GM12865 (cell line): ENCODE results near the gene DPY19L3.

Experiments
- DNase-seq: peaks from one replicate; pipeline ENCODE4 v3.0.0; 2010; ENCODE audit warnings: low read depth
- H3K4me3 ChIP-seq: 2 replicates; pipeline ENCODE4 v1.5.1; 2011; ENCODE audit warnings: mild to moderate bottlenecking, low read depth, low read length, control low read depth
- TF ChIP-seq, protein P1 (sequence below): IDR thresholded peaks from 2 replicates; pipeline ENCODE4 v1.5.1; 2011; ENCODE audit warnings: low read length, control low read depth, low read depth, inconsistent platforms; ENCODE audit not compliant: insufficient read depth; ENCODE audit errors: missing control alignments

The DPY19L3 gene

DNA sequence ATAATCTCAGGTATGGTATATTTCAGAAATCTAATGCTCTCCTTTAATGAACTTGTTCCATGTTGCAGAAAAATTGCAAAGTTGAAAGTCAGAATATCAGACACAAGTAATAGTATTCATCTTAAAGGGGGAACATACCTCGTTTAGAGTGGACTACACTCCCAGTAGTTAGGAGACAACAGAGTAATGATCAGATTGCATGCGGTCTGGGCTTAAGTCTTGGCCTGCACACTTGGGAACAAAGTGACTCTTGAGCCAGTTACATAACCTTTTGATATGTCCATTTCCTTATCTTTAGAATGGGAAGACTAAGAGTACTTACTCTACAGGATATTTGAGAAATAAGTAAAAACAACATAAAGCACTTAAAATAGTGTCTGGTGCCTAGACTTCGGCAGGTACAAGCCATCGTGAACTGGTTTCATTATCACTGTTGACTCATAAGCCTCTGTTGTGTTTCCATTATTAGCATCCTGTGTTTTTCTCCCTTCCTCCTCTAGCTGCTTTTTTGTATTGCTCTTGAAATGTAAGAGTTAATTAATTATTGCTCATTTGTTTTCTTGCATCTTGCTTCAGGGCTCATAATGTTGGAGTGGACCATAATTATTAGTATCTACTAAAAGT lies 53.0 kb downstream of the DPY19L3 start:
- TF ChIP-seq, protein P1, sequence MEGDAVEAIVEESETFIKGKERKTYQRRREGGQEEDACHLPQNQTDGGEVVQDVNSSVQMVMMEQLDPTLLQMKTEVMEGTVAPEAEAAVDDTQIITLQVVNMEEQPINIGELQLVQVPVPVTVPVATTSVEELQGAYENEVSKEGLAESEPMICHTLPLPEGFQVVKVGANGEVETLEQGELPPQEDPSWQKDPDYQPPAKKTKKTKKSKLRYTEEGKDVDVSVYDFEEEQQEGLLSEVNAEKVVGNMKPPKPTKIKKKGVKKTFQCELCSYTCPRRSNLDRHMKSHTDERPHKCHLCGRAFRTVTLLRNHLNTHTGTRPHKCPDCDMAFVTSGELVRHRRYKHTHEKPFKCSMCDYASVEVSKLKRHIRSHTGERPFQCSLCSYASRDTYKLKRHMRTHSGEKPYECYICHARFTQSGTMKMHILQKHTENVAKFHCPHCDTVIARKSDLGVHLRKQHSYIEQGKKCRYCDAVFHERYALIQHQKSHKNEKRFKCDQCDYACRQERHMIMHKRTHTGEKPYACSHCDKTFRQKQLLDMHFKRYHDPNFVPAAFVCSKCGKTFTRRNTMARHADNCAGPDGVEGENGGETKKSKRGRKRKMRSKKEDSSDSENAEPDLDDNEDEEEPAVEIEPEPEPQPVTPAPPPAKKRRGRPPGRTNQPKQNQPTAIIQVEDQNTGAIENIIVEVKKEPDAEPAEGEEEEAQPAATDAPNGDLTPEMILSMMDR, result no peak
- peak; percentile 70 for DNase-seq
- H3K4me3 ChIP-seq, result peak overlapping the region; percentile 52

- no peak for DNase-seq
- peak overlapping the region; percentile 52; the same call in 1 of the 2 replicates for H3K4me3 ChIP-seq
- TF ChIP-seq, protein P1, result no peak
Observed at GRCh38 chr19:32459204-32459865, 53.8 kb downstream of the DPY19L3 start.

DNA sequence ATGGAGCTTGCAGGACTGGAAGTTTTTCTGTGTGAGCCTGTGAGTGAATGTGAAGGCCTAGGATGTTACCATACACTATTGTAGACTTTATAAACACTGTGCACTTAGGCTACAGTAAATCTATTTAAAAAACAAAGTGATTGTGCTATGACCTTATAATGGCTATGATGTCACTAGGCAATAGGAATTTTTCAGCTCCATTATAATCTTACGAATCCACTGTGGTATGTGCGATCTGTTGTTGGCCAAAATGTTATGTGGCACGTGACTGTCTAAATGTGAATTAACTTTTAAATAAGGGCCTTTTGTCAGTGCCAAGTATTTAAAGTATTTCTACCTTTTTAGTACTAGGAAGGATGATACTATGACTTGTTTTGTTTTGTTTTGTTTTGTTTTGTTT lies 54.9 kb downstream of the DPY19L3 start:
- DNase-seq, result no peak
- no peak overlapping the region for H3K4me3 ChIP-seq
- TF ChIP-seq, protein P1, result no peak

GRCh38 chr19:32464279-32464678 lies 58.7 kb downstream of the DPY19L3 start:
- DNase-seq, result peak; percentile 11
- TF ChIP-seq, protein P1, result no peak
- no peak overlapping the region for H3K4me3 ChIP-seq

DNA sequence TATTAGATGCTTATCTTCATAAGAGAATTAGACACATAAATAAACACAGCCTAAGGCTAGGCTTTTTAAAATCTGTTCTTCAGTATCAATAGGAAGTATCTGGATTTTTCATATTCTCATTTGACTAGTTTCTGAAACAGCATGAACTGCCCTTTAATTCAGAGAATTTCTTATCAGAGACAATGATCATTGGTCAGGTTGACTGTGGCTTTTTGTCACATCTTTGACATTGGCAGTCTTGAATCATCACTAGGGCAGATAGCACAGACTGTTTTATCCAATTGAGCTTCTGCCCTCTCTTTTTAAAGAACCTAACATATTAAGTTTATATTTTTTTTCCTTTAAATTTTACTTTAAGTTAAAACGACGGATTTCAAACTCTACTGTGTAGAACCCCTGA lies 59.6 kb downstream of the DPY19L3 start:
- DNase-seq, result no peak
- TF ChIP-seq, protein P1, result no peak
- H3K4me3 ChIP-seq, result no peak overlapping the region

GRCh38 chr19:32469795-32470194 lies 64.2 kb downstream of the DPY19L3 start:
- no peak for DNase-seq
- H3K4me3 ChIP-seq, result no peak overlapping the region
- TF ChIP-seq, protein P1, result no peak

- H3K4me3 ChIP-seq, result no peak overlapping the region
- no peak for DNase-seq
Observed at GRCh38 chr19:32471095-32471494, 65.5 kb downstream of the DPY19L3 start.

More at GRCh38 chr19:32471095-32471494, 65.5 kb downstream of the DPY19L3 start:
- TF ChIP-seq, protein P1, result no peak
